HEK293T (cell line): Measurements from ENCODE around the gene CADM2.

Experiments used
- BHLHE40 ChIP-seq: fragments of 450-650 bp; IDR thresholded peaks from 2 replicates; pipeline ENCODE4 v1.6.1; 2016; ENCODE audit warnings: mild to moderate bottlenecking, moderate library complexity, borderline replicate concordance
- NFRKB ChIP-seq: fragments of 450-650 bp; IDR thresholded peaks from 2 replicates; pipeline ENCODE4 v1.6.1; 2016; ENCODE audit warnings: mild to moderate bottlenecking, moderate library complexity
- PKNOX1 ChIP-seq: fragments of 450-650 bp; IDR thresholded peaks from 2 replicates; pipeline ENCODE4 v1.6.1; 2016
- SP1 ChIP-seq: fragments of 450-650 bp; IDR thresholded peaks from 2 replicates; pipeline ENCODE4 v1.6.1; 2017
- SUZ12 ChIP-seq: fragments of 450-650 bp; IDR thresholded peaks from 2 replicates; pipeline ENCODE4 v1.6.1; 2016; ENCODE audit warnings: mild to moderate bottlenecking

GRCh38 chr3:85592256-85592655 is 633.5 kb downstream of the CADM2 start:
- TF ChIP-seq NFRKB (no peak), PKNOX1 (no peak), SP1 (no peak), SUZ12 (no peak), BHLHE40 (no peak)
